Right ventricle myocardium superior (tissue), 1 donor: ENCODE results near the gene CPED1. TPM values are rescaled to one million over a fixed set of nuclear protein-coding genes. Genes with fewer than 3 reads are reported as not detected.

Experiments used
- ATAC-seq: fragments of 200-7000 bp; cut with Tn5 transposase; one replicate; pipeline ENCODE4 v1.9.1; 2020; ENCODE audit warnings: mild to moderate bottlenecking; ENCODE audit not compliant: poor library complexity
- DNase-seq: peaks from one replicate; pipeline ENCODE4 v3.0.0-alpha.2; 2020
- intact Hi-C: fragments of 100-400 bp; cut with DNase I; formaldehyde crosslinking; loops from one replicate; pipeline ENCODE4 v1.11.2; 2022
- total RNA-seq: library from RNA; stranded (reverse); fragmentation: NEBNext Ultra II Directional; extraction: Animal tissue kit (Norgen Biotek cat#: 25700); gene quantifications from one replicate; pipeline ENCODE4 v1.2.1, GENCODE V29; 2021
- donor health status: DM: no; HTN: yes; CAD: no; lungs with severe emphysema.

Gene CPED1
- total RNA-seq, 1 donor from 2014 or later: 26.2 TPM

GRCh38 chr7:121330053-121330833 is 341.7 kb downstream of the CPED1 start:
- no peak for ATAC-seq
- intact Hi-C loops: no loop called here
- no peak for DNase-seq

- DNase-seq (no peak), ATAC-seq (no peak)
- intact Hi-C loops: no loop called here
Observed at GRCh38 chr7:121331048-121331447, 342.5 kb downstream of the CPED1 start.

- no peak for DNase-seq
- intact Hi-C loops: no loop called here
- no peak for ATAC-seq
Observed at GRCh38 chr7:121331574-121331973, 343.1 kb downstream of the CPED1 start.

- ATAC-seq (no peak), DNase-seq (no peak)
- intact Hi-C loops: no loop called here
Observed at GRCh38 chr7:121334376-121334775, 345.9 kb downstream of the CPED1 start.

- DNase-seq: no peak
- intact Hi-C loops: no loop called here
- ATAC-seq: no peak
Observed at GRCh38 chr7:121334875-121335648, 346.6 kb downstream of the CPED1 start.

GRCh38 chr7:121336579-121336978 is 348.1 kb downstream of the CPED1 start:
- intact Hi-C loops: no loop called here
- ATAC-seq: no peak
- no peak for DNase-seq

- intact Hi-C loops: no loop called here
- no peak for ATAC-seq
- DNase-seq: no peak
Observed at GRCh38 chr7:121337398-121337797, 348.9 kb downstream of the CPED1 start.

- ATAC-seq (no peak), DNase-seq (no peak)
- intact Hi-C loops: no loop called here
Observed at GRCh38 chr7:121339082-121339481, 350.6 kb downstream of the CPED1 start.

- intact Hi-C loops: no loop called here
- DNase-seq: no peak
- ATAC-seq: no peak
Observed at GRCh38 chr7:121341933-121342332, 353.4 kb downstream of the CPED1 start.

- intact Hi-C loops: no loop called here
- ATAC-seq (no peak), DNase-seq (no peak)
Observed at GRCh38 chr7:121342631-121343030, 354.1 kb downstream of the CPED1 start.

GRCh38 chr7:121343302-121343701 is 354.8 kb downstream of the CPED1 start:
- ATAC-seq (no peak), DNase-seq (no peak)
- intact Hi-C loops: no loop called here

GRCh38 chr7:121344093-121344492 is 355.6 kb downstream of the CPED1 start:
- DNase-seq (no peak), ATAC-seq (no peak)
- intact Hi-C loops: no loop called here

- ATAC-seq (no peak), DNase-seq (no peak)
- intact Hi-C loops: no loop called here
Observed at GRCh38 chr7:121344497-121344896, 356.0 kb downstream of the CPED1 start.

Other genes with a start within 250 kb of the CPED1 start
- 56.9 TPM for gene TSPAN12, start 130.6 kb upstream of the CPED1 start, total RNA-seq
- gene ING3, start 37.9 kb upstream of the CPED1 start, total RNA-seq: 11.1 TPM